Gastroesophageal sphincter (tissue), 3 donors: ENCODE data around the gene NFASC.

Experiments used
- CTCF ChIP-seq, 4 experiments: fragments of 200-600 bp in 2 of 4; fragments of 450-650 bp in 2 of 4; sonication (generic) in 1 of 4; IDR thresholded peaks; one replicate each; pipeline ENCODE4 v1.5.1; 2017 to 2019; ENCODE audit warnings: antibody characterized with exemption in 4 of 4, mild to moderate bottlenecking in 2 of 4, moderate library complexity in 2 of 4
- POLR2A ChIP-seq, 2 donors: fragments of 450-650 bp; IDR thresholded peaks; one replicate each; pipeline ENCODE4 v1.6.1; 2017; ENCODE audit warnings: antibody characterized with exemption in 2 of 2, mild to moderate bottlenecking in 2 of 2, moderate library complexity in 1 of 2

DNA sequence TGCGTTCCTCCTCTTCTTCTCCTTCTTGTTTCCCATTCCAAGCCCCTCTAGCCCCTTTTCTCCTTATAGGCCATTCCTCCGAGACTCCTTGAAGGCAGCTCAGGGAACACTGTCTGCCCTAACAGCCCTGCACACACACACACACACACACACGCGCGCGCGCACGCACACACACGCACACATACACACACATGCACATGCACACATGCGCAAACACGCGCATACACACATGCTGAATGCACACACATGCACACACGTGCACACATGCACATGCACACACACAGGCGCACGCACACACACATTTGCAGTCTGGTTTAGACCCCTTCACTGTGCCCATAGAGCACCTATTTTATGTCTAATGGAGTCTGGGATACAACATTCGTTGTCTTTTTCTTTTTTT lies 154.6 kb downstream of the NFASC start:
- TF ChIP-seq CTCF (IDR thresholded peaks at IDR 0.05): no peak
- no peak for TF ChIP-seq POLR2A (IDR thresholded peaks at IDR 0.05)
